ENCODE data around the gene NPW. TPM values are rescaled to one million over a fixed set of nuclear protein-coding genes. Genes with fewer than 3 reads are reported as not detected.

NPW gene
- total RNA-seq, 1 donor from 2014 or later: 0.82 TPM

GRCh38 chr16:2046893-2047329 is 27.3 kb downstream of the NPW start:
- Mint-ChIP-seq H3K4me3 (ENCODE audit: unreplicated experiment) (peak overlapping the region; percentile 92), H3K27ac (ENCODE audit: unreplicated experiment) (no peak overlapping the region), H3K4me1 (ENCODE audit: unreplicated experiment) (peaks cover 14% of the 10 kb centered on the region), H3K27me3 (ENCODE audit: unreplicated experiment) (peaks cover 3% of the 10 kb centered on the region), H3K36me3 (ENCODE audit: low read depth, unreplicated experiment) (peaks cover 7% of the 10 kb centered on the region), H3K9me3 (ENCODE audit: unreplicated experiment) (no peaks in the 10 kb centered on the region)
- DNase-seq (ENCODE audit: low spot score): no peak
- no peak for TF ChIP-seq CTCF (IDR thresholded peaks at IDR 0.05; ENCODE audit: unreplicated experiment)

- peaks cover 10% of the 10 kb centered on the region for H3K36me3 Mint-ChIP-seq (ENCODE audit: low read depth, unreplicated experiment)
- peak within 1 kb of the TSS; percentile 48 for H3K27ac Mint-ChIP-seq (ENCODE audit: unreplicated experiment)
- H3K4me1 Mint-ChIP-seq (ENCODE audit: unreplicated experiment): peaks cover 14% of the 10 kb centered on the region
- no peaks in the 10 kb centered on the region for H3K9me3 Mint-ChIP-seq (ENCODE audit: unreplicated experiment)
- peaks cover 3% of the 10 kb centered on the region for H3K27me3 Mint-ChIP-seq (ENCODE audit: unreplicated experiment)
- peak; percentile 96 for DNase-seq (ENCODE audit: low spot score)
- TF ChIP-seq CTCF (IDR thresholded peaks at IDR 0.05; ENCODE audit: unreplicated experiment): peak; percentile 69
- H3K4me3 Mint-ChIP-seq (ENCODE audit: unreplicated experiment): peak within 1 kb of the TSS; percentile 95
Measured at GRCh38 chr16:2047330-2048115, 27.9 kb downstream of the NPW start, which contains the start of the genes NTHL1 and TSC2. Gene NTHL1, minus strand, starts transcription at chr16:2047834. Its CDS starts 11 bp downstream, at chr16:2047823. Gene TSC2, plus strand, starts transcription at chr16:2047985. Its CDS starts 631 bp downstream, at chr16:2048616.

GRCh38 chr16:2048116-2048543 is 28.5 kb downstream of the NPW start:
- peaks cover 14% of the 10 kb centered on the region for H3K4me1 Mint-ChIP-seq (ENCODE audit: unreplicated experiment)
- peak overlapping the region; percentile 48 for H3K27ac Mint-ChIP-seq (ENCODE audit: unreplicated experiment)
- peak overlapping the region; percentile 95 for H3K4me3 Mint-ChIP-seq (ENCODE audit: unreplicated experiment)

GRCh38 chr16:2053211-2053610 is 33.6 kb downstream of the NPW start:
- no peak overlapping the region for H3K27ac Mint-ChIP-seq (ENCODE audit: unreplicated experiment)
- peaks cover 4% of the 10 kb centered on the region for H3K27me3 Mint-ChIP-seq (ENCODE audit: unreplicated experiment)
- H3K9me3 Mint-ChIP-seq (ENCODE audit: unreplicated experiment): no peaks in the 10 kb centered on the region
- TF ChIP-seq CTCF (IDR thresholded peaks at IDR 0.05; ENCODE audit: unreplicated experiment): no peak
- peaks cover 9% of the 10 kb centered on the region for H3K4me1 Mint-ChIP-seq (ENCODE audit: unreplicated experiment)
- no peak overlapping the region for H3K4me3 Mint-ChIP-seq (ENCODE audit: unreplicated experiment)
- no peak for DNase-seq (ENCODE audit: low spot score)
- H3K36me3 Mint-ChIP-seq (ENCODE audit: low read depth, unreplicated experiment): peaks cover 20% of the 10 kb centered on the region

More at GRCh38 chr16:2048116-2048543, 28.5 kb downstream of the NPW start:
- peaks cover 13% of the 10 kb centered on the region for H3K36me3 Mint-ChIP-seq (ENCODE audit: low read depth, unreplicated experiment)
- H3K9me3 Mint-ChIP-seq (ENCODE audit: unreplicated experiment): no peaks in the 10 kb centered on the region
- no peak for DNase-seq (ENCODE audit: low spot score)
- TF ChIP-seq CTCF (IDR thresholded peaks at IDR 0.05; ENCODE audit: unreplicated experiment): no peak
- peaks cover 3% of the 10 kb centered on the region for H3K27me3 Mint-ChIP-seq (ENCODE audit: unreplicated experiment)

- peaks cover 25% of the 10 kb centered on the region for H3K36me3 Mint-ChIP-seq (ENCODE audit: low read depth, unreplicated experiment)
- peaks cover 1% of the 10 kb centered on the region for H3K27me3 Mint-ChIP-seq (ENCODE audit: unreplicated experiment)
- no peak overlapping the region for H3K27ac Mint-ChIP-seq (ENCODE audit: unreplicated experiment)
- no peak overlapping the region for H3K4me3 Mint-ChIP-seq (ENCODE audit: unreplicated experiment)
- DNase-seq (ENCODE audit: low spot score): no peak
- peaks cover 3% of the 10 kb centered on the region for H3K4me1 Mint-ChIP-seq (ENCODE audit: unreplicated experiment)
- no peak for TF ChIP-seq CTCF (IDR thresholded peaks at IDR 0.05; ENCODE audit: unreplicated experiment)
- H3K9me3 Mint-ChIP-seq (ENCODE audit: unreplicated experiment): no peaks in the 10 kb centered on the region
Measured at GRCh38 chr16:2053897-2054296, 34.3 kb downstream of the NPW start.
